ENCODE data around the gene KCNJ3.

DNA sequence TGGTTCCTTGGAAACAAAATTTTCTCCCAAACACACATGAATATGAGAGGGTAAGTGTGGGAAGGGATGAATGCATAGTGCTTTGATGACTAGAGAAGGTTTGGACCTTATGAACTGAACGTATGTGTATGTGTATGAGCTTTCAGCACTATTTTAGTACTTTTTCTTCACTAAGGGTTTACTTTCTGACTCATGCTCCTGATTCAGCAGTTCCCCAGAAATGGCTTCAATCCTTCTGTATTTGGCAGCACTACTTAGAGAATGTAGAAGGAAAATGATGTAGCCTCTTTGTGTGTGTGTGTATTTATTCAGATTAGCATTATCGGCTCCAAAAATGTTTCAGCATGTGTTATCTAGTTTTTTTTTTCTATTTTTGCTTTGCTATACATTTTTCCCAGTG, 22.2 kb downstream of the KCNJ3 start:
- TF ChIP-seq, protein P1, sequence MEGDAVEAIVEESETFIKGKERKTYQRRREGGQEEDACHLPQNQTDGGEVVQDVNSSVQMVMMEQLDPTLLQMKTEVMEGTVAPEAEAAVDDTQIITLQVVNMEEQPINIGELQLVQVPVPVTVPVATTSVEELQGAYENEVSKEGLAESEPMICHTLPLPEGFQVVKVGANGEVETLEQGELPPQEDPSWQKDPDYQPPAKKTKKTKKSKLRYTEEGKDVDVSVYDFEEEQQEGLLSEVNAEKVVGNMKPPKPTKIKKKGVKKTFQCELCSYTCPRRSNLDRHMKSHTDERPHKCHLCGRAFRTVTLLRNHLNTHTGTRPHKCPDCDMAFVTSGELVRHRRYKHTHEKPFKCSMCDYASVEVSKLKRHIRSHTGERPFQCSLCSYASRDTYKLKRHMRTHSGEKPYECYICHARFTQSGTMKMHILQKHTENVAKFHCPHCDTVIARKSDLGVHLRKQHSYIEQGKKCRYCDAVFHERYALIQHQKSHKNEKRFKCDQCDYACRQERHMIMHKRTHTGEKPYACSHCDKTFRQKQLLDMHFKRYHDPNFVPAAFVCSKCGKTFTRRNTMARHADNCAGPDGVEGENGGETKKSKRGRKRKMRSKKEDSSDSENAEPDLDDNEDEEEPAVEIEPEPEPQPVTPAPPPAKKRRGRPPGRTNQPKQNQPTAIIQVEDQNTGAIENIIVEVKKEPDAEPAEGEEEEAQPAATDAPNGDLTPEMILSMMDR (IDR thresholded peaks at IDR 0.05) = no peak
- no peak for TF ChIP-seq SREBF2 (IDR thresholded peaks at IDR 0.05)
- TF ChIP-seq, protein P2, sequence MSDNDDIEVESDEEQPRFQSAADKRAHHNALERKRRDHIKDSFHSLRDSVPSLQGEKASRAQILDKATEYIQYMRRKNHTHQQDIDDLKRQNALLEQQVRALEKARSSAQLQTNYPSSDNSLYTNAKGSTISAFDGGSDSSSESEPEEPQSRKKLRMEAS (IDR thresholded peaks at IDR 0.05) = no peak
- no peak for TF ChIP-seq POLR2A (IDR thresholded peaks at IDR 0.05; ENCODE audit: low read length)
- TF ChIP-seq RAD21 (conservative IDR thresholded peaks at IDR 0.05 in 1 of 2, IDR thresholded peaks at IDR 0.05 in 1 of 2) = no peak
- TF ChIP-seq CBX2 (IDR thresholded peaks at IDR 0.05; ENCODE audit: borderline replicate concordance, low read depth) = no peak
- TF ChIP-seq, protein P3, sequence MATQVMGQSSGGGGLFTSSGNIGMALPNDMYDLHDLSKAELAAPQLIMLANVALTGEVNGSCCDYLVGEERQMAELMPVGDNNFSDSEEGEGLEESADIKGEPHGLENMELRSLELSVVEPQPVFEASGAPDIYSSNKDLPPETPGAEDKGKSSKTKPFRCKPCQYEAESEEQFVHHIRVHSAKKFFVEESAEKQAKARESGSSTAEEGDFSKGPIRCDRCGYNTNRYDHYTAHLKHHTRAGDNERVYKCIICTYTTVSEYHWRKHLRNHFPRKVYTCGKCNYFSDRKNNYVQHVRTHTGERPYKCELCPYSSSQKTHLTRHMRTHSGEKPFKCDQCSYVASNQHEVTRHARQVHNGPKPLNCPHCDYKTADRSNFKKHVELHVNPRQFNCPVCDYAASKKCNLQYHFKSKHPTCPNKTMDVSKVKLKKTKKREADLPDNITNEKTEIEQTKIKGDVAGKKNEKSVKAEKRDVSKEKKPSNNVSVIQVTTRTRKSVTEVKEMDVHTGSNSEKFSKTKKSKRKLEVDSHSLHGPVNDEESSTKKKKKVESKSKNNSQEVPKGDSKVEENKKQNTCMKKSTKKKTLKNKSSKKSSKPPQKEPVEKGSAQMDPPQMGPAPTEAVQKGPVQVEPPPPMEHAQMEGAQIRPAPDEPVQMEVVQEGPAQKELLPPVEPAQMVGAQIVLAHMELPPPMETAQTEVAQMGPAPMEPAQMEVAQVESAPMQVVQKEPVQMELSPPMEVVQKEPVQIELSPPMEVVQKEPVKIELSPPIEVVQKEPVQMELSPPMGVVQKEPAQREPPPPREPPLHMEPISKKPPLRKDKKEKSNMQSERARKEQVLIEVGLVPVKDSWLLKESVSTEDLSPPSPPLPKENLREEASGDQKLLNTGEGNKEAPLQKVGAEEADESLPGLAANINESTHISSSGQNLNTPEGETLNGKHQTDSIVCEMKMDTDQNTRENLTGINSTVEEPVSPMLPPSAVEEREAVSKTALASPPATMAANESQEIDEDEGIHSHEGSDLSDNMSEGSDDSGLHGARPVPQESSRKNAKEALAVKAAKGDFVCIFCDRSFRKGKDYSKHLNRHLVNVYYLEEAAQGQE (IDR thresholded peaks at IDR 0.05) = no peak
- TF ChIP-seq, protein P4, sequence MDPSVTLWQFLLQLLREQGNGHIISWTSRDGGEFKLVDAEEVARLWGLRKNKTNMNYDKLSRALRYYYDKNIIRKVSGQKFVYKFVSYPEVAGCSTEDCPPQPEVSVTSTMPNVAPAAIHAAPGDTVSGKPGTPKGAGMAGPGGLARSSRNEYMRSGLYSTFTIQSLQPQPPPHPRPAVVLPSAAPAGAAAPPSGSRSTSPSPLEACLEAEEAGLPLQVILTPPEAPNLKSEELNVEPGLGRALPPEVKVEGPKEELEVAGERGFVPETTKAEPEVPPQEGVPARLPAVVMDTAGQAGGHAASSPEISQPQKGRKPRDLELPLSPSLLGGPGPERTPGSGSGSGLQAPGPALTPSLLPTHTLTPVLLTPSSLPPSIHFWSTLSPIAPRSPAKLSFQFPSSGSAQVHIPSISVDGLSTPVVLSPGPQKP (IDR thresholded peaks at IDR 0.05; ENCODE audit: low read depth, low read length) = no peak
- no peak for TF ChIP-seq NFE2L2 (conservative IDR thresholded peaks at IDR 0.05; ENCODE audit: low read length)
- no peak for TF ChIP-seq ZFP36 (IDR thresholded peaks at IDR 0.05; ENCODE audit: borderline replicate concordance, partially characterized antibody)
